Measurements from ENCODE around the gene SMCR8.
A peak's percentile ranks its signal among the peaks of the same experiment; 100 is the strongest.
"Not testable (repeated sequence)": the region's sequence is repeated elsewhere in the genome, so short reads cannot be mapped to it uniquely, and the experiment has no call there.

The SMCR8 gene

GRCh38 chr17:18363101-18364049, 48.3 kb downstream of the SMCR8 start, which contains the start of gene SHMT1:
Gene SHMT1 (minus strand): TSS chr17:18363550. CDS start chr17:18355981, 7,569 bp downstream.
- FAIRE-seq (no peak), DNase-seq (ENCODE audit: insufficient read length, low spot score) (peak; percentile 89)
- no peak for TF ChIP-seq CTCF (IDR thresholded peaks at IDR 0.05; ENCODE audit: insufficient read depth, missing control alignments)

- no peak for TF ChIP-seq CTCF (IDR thresholded peaks at IDR 0.05; ENCODE audit: insufficient read depth, missing control alignments)
- DNase-seq (ENCODE audit: insufficient read length, low spot score), result no peak
- FAIRE-seq, result no peak
Measured at GRCh38 chr17:18364166-18364565, 49.1 kb downstream of the SMCR8 start.

- FAIRE-seq, result no peak
- no peak for TF ChIP-seq CTCF (IDR thresholded peaks at IDR 0.05; ENCODE audit: insufficient read depth, missing control alignments)
- DNase-seq (ENCODE audit: insufficient read length, low spot score), result no peak
Measured at GRCh38 chr17:18368946-18369345, 53.9 kb downstream of the SMCR8 start.

GRCh38 chr17:18370761-18371160, 55.7 kb downstream of the SMCR8 start:
- DNase-seq (ENCODE audit: insufficient read length, low spot score) (no peak), FAIRE-seq (no peak)
- no peak for TF ChIP-seq CTCF (IDR thresholded peaks at IDR 0.05; ENCODE audit: insufficient read depth, missing control alignments)

GRCh38 chr17:18371455-18371854, 56.4 kb downstream of the SMCR8 start:
- no peak for DNase-seq (ENCODE audit: insufficient read length, low spot score)
- no peak for TF ChIP-seq CTCF (IDR thresholded peaks at IDR 0.05; ENCODE audit: insufficient read depth, missing control alignments)
- FAIRE-seq, result no peak

- not testable (repeated sequence) for FAIRE-seq; DNase-seq (ENCODE audit: insufficient read length, low spot score)
Measured at GRCh38 chr17:18373181-18373580, 58.1 kb downstream of the SMCR8 start.

- no peak for DNase-seq (ENCODE audit: insufficient read length, low spot score)
- no peak for TF ChIP-seq CTCF (IDR thresholded peaks at IDR 0.05; ENCODE audit: insufficient read depth, missing control alignments)
- FAIRE-seq, result no peak
Measured at GRCh38 chr17:18374216-18374615, 59.1 kb downstream of the SMCR8 start.

All from D721Med (cell line).